Progenitor cell of endocrine pancreas (in vitro differentiated cells): Measurements from ENCODE around the gene HBG2. TPM values are rescaled to one million over a fixed set of nuclear protein-coding genes. Genes with fewer than 3 reads are reported as not detected.

Experiments
- DNase-seq: peaks from one replicate; pipeline ENCODE4 v3.0.0; 2021; ENCODE audit warnings: low spot score; ENCODE audit not compliant: unreplicated experiment
- H3K27ac Mint-ChIP-seq: 2 replicates; pipeline ENCODE4 v1.8.0; 2021; ENCODE audit warnings: mild to moderate bottlenecking, moderate library complexity, mixed read lengths
- H3K27me3 Mint-ChIP-seq: 2 replicates; pipeline ENCODE4 v1.8.0; 2021; ENCODE audit warnings: mixed read lengths
- H3K36me3 Mint-ChIP-seq: 2 replicates; pipeline ENCODE4 v1.8.0; 2022; ENCODE audit warnings: mixed read lengths; ENCODE audit not compliant: insufficient read depth
- H3K4me1 Mint-ChIP-seq: 2 replicates; pipeline ENCODE4 v1.8.0; 2021; ENCODE audit warnings: low read depth, mixed read lengths
- H3K4me3 Mint-ChIP-seq: 2 replicates; pipeline ENCODE4 v1.8.0; 2021; ENCODE audit warnings: low read depth, mild to moderate bottlenecking, moderate library complexity, mixed read lengths
- H3K9me3 Mint-ChIP-seq: 2 replicates; pipeline ENCODE4 v1.8.0; 2021; ENCODE audit warnings: low read depth, mixed read lengths
- total RNA-seq: library from RNA; stranded (reverse); gene quantifications from 2 replicates; pipeline ENCODE4 v1.2.1, GENCODE V29; 2021
- TF ChIP-seq, protein P1 (sequence below): fragments of 200-600 bp; sonication (generic); IDR thresholded peaks from one replicate; pipeline ENCODE4 v1.5.0; 2021; ENCODE audit warnings: antibody characterized with exemption, mild to moderate bottlenecking; ENCODE audit not compliant: unreplicated experiment

Gene HBG2
- total RNA-seq, 1 donor from 2014 or later, result not detected

DNA sequence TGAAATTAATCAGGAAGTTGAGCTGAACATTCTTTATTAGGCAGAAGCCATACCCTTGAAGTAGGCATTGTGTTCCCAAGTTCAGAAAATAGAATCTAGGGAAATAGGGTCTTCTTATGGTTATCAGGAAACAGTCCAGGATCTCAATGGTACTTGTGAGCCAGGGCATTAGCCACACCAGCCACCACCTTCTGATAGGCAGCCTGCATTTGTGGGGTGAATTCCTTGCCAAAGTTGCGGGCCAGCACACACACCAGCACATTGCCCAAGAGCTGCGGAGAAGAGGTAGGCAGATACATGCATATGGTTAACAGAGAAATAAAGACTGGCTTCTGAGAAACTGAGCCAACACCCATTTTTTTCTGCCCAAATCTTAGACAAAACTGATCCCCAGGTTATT lies 21.8 kb downstream of the HBG2 start:
- no peak for DNase-seq
- H3K36me3 Mint-ChIP-seq, result no peaks in the 10 kb centered on the region
- no peaks in the 10 kb centered on the region for H3K27me3 Mint-ChIP-seq
- peaks cover 2% of the 10 kb centered on the region for H3K4me1 Mint-ChIP-seq
- TF ChIP-seq, protein P1, sequence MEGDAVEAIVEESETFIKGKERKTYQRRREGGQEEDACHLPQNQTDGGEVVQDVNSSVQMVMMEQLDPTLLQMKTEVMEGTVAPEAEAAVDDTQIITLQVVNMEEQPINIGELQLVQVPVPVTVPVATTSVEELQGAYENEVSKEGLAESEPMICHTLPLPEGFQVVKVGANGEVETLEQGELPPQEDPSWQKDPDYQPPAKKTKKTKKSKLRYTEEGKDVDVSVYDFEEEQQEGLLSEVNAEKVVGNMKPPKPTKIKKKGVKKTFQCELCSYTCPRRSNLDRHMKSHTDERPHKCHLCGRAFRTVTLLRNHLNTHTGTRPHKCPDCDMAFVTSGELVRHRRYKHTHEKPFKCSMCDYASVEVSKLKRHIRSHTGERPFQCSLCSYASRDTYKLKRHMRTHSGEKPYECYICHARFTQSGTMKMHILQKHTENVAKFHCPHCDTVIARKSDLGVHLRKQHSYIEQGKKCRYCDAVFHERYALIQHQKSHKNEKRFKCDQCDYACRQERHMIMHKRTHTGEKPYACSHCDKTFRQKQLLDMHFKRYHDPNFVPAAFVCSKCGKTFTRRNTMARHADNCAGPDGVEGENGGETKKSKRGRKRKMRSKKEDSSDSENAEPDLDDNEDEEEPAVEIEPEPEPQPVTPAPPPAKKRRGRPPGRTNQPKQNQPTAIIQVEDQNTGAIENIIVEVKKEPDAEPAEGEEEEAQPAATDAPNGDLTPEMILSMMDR, result no peak
- no peak overlapping the region for H3K4me3 Mint-ChIP-seq
- H3K9me3 Mint-ChIP-seq, result no peaks in the 10 kb centered on the region
- H3K27ac Mint-ChIP-seq, result no peak overlapping the region

DNA sequence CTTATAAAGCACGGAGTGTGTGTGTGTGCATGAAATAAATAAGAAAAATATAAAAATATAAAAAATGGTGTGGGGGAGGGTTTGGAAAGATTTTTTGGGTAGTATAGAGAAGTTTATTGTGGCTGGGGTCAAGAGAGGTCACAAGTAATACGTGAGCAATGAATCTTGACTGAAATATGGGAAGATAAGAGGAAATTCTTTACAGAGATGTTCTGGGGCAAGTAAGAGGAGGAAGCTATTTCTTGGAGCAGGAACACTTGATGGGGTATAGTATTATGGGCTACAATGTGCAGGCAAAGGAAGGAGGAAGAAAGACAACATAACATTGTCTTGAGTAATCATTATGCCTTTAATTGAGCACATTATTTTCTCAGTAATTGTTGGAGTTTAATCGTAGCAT lies 22.4 kb downstream of the HBG2 start:
- TF ChIP-seq, protein P1, result no peak
- no peaks in the 10 kb centered on the region for H3K9me3 Mint-ChIP-seq
- H3K36me3 Mint-ChIP-seq, result no peaks in the 10 kb centered on the region
- H3K27ac Mint-ChIP-seq, result no peak overlapping the region
- no peaks in the 10 kb centered on the region for H3K27me3 Mint-ChIP-seq
- no peak overlapping the region for H3K4me3 Mint-ChIP-seq
- H3K4me1 Mint-ChIP-seq, result peaks cover 2% of the 10 kb centered on the region
- DNase-seq, result no peak

DNA sequence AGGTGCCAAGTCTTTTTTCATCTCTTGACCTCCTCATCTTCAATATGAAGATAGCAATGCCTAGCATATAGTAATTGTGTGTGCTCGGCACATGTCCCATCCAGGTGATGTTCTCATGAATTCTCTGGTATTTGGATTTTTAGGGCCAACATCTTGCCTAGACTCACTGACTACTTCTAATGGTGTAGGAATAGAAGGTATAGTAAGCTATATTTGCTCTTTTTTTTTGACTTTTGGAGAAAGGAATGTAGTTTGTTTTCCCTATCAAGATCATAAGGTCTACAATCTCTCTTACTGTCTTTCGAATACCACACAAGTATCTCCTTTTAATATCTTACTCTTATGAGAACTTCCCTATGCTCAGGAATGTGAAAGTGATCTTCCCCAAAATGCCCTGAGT lies 23.5 kb downstream of the HBG2 start:
- no peak overlapping the region for H3K27ac Mint-ChIP-seq
- no peaks in the 10 kb centered on the region for H3K9me3 Mint-ChIP-seq
- TF ChIP-seq, protein P1, result no peak
- no peak overlapping the region for H3K4me3 Mint-ChIP-seq
- no peaks in the 10 kb centered on the region for H3K36me3 Mint-ChIP-seq
- no peak for DNase-seq
- H3K27me3 Mint-ChIP-seq, result no peaks in the 10 kb centered on the region
- H3K4me1 Mint-ChIP-seq, result peaks cover 2% of the 10 kb centered on the region

DNA sequence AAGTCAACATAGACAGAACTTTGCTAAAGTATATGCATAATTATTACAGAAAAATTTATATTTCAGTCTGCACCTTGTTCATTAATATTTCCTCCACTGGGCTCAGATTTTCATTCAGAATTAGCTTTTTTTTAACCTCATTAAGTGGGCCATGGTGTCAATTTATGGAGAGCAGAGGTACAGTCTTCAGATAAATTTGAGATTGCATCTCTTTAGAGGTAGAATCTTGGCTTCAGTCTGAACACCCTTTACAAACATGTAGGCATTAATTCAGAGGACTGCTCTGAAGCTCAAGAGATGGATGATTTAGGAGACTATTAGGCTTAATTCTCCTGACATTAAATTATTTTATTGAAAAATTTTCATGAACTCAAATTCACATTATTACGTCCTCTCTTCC lies 24.3 kb downstream of the HBG2 start:
- Mint-ChIP-seq H3K9me3 (no peaks in the 10 kb centered on the region), H3K4me3 (no peak overlapping the region), H3K27ac (no peak overlapping the region), H3K4me1 (peaks cover 2% of the 10 kb centered on the region), H3K36me3 (no peaks in the 10 kb centered on the region), H3K27me3 (no peaks in the 10 kb centered on the region)
- DNase-seq, result no peak
- TF ChIP-seq, protein P1, result no peak

DNA sequence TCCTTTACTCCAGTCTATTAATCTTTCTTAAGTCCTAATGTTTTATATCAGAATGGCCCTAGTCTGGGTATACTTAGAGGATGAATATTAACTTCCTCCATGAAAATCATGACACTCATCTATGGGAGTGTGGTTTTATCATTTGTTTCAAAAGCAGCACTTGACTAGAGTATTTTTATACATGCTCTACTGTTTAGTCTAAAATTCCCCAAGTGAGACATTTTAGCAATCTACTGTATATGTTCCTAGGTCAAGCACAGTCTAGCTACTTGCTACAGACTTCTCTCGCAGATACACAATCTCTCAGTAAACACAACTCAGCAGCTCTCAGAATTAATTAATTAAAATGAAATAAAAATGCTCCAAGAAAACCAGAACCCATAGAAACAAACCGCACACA lies 24.8 kb downstream of the HBG2 start:
- Mint-ChIP-seq H3K4me1 (peaks cover 2% of the 10 kb centered on the region), H3K4me3 (no peak overlapping the region), H3K36me3 (no peaks in the 10 kb centered on the region), H3K27ac (no peak overlapping the region), H3K27me3 (no peaks in the 10 kb centered on the region), H3K9me3 (no peaks in the 10 kb centered on the region)
- TF ChIP-seq, protein P1, result no peak
- no peak for DNase-seq
